HG03045 (cell line): ENCODE data around the gene AOPEP.
A peak's percentile ranks its signal among the peaks of the same experiment; 100 is the strongest.

Experiments
- ATAC-seq: cut with Tn5 transposase; IDR thresholded peaks from one replicate; pipeline ENCODE4 v1.9.1; 2021; ENCODE audit warnings: mild to moderate bottlenecking, moderate library complexity; ENCODE audit not compliant: unreplicated experiment

The AOPEP gene

DNA sequence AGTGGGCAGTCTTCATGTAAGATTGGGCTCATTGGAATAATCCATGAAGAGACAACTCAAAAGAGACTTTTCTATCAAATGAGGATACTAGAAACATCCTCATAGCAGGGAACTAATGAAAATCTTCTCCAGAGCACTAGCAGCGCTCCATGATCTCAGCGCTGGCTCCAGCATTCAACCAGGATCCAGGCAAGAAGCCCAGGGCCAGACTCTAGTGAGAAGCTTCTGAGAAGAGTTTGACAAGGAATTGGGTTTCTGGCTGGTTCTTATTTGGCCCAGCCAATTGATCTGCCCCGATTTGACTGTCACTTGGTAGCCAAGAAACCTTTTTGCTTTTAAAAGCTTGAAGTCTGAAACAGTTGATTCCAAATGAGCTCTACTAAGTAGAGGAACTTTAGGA, 60.1 kb downstream of the AOPEP start:
- no peak for ATAC-seq

DNA sequence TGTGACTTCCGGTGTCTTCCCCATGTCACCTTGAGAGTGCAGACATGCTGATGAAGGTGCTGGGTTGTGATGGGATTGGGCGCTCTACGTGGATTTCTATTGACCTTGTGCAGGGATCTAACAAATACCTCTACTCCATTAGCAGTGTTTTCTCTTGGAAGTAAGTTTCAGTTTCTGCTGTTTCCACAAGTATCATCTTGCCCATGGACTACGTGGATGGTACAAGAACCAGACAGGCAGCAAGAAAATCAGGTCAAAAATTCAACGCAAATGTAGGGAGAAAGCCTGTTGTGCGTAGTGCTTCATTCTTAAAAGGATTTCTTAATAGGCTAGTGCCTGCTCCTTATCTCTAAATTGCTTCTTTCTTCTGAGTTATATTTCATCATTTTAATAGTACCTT, 60.8 kb downstream of the AOPEP start:
- no peak for ATAC-seq

DNA sequence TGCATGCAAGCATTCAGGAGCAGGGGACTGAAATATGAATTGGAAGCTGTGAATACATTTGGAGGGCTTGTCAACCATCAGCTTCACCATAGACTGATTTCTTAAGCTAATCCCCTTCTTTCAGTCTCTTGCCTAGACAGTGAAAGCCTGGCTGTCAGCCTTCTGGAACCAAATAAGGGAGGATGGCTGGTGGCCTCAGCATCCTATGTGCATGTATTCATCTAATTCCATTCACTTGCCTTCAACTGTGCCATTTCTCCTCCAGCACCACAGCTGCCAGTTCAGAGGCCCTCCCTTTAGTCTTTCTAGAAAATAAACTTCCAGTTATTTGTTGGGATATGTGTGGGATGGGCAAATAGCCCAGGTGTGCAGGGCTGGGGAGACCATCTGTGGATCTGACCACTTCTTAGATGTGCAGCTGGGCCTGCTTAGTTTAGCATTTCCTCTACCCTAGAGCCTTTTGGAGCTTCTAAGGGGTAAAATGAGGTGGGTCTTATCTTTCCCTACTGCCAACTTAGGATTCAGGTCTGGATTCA, 62.1 kb downstream of the AOPEP start:
- no peak for ATAC-seq

DNA sequence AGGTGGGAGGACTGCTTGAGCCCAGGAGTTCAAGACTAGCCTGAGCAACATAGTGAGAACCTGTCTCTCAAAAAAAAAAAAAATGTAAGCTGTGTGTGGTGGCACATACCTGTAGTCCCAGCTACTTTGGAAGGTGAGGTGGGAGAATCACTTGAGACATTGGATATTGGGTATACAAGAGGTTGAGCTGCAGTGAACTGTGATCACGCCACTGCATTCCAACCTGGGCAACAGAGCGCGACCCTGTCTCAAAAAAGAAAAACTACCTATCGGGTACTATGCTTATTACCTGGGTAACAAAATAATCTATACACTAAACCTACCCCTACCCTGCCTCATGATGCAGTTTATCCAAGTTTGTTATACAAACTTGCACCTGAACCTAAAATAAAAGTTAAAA, 64.9 kb downstream of the AOPEP start:
- ATAC-seq: no peak

DNA sequence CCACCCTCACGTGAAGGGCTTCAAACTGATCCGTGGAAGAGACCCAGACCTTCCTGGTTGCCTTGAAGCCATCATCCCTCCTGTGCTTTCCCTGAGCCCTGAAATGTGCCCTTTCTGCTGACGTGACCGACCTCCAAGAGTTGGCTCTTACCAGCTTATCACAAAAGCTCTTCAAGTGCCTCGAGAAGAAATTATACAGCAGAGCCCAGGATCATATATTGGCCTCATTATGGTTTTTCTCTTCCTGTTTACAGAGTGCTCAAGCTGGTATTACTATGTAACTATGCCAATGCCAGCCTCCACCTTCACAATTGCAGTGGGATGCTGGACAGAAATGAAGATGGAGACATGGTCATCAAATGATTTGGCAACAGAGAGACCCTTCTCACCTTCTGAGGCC, 66.0 kb downstream of the AOPEP start:
- ATAC-seq: no peak

DNA sequence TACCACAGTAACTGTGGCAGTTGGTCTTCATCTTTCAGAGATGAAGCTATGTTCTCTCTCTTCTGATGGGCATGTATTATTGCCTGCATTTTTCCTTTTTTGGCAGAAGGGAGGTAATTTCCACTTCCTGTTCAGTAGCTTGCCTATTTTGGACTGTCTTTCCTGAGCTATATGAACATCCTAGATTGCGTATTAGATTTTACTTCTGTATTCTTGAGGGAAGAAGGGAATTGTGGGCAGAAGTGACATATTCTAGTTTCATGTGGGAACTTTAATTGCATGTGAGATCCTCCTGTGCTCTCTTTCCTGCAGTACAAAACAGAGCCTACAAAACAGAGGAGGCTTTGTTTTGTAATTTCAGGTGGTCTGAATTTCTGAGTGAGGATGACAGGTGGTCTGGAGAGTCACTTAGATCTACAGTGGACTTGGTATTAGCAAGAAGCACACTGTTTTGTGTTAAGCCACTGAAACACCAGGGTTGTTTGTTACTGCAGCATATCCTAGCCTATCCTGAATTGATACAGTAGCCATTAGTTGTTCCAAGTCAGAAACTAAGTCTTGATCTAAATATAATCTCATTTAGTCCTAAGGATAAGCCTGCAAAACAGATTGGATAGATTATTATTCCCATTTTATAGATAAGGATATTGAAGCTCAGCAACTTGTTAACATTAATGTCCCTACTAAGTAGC, 68.1 kb downstream of the AOPEP start:
- no peak for ATAC-seq

DNA sequence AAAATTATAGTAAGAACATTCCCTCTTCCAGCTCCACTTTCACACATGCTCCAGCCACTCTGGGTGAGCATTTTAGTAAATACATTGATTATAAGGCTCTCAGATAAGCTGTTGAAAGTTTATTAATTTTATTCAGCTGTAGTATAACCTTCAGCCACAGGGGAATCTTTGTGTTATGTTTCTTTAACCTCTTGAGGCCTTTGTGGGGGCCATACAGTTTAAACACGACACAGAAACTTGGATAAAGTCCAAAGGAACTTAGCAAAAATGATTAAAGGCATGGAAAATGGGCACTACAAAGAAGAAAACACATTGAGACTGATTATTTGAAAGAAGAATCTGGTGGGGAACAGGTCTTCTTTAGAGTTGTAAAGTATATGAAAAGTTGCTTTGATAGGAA, 70.2 kb downstream of the AOPEP start:
- no peak for ATAC-seq

DNA sequence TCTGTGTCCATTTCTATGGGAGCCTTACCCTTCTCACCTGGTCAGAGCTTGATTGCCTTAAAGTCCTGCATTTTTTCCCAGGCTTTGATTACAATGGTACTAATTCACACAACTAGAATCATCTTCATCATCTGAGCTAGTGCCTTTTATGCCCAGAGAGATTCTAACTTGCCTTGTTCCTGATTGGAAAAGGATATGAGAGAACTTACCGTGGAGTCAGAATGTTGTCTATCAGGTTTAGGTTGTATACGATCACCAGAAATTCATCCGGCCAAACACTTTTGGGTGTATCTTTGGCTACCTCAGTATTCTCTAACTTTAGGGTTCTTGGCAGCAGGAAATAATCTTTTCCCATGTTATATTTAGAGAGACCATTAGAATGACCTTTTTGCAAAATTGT, 71.7 kb downstream of the AOPEP start:
- no peak for ATAC-seq

DNA sequence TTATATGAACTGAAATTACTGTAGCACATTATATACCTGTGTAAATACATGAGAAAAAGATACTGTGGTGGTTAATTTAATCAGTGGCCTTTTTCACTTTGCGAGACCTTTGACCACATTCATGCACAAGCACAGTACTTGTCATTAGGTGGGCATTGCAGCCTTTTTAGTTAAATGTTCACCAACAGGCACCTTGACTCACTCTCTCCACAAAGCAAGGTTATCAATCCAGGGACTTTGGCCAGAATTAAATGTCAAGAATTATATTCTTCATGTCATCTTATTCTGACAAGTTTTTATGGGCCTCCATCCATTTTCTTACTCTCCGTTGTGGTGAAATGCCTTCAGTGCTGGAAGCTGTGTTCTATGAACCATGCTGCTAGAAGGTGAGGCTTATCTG, 72.2 kb downstream of the AOPEP start:
- no peak for ATAC-seq

DNA sequence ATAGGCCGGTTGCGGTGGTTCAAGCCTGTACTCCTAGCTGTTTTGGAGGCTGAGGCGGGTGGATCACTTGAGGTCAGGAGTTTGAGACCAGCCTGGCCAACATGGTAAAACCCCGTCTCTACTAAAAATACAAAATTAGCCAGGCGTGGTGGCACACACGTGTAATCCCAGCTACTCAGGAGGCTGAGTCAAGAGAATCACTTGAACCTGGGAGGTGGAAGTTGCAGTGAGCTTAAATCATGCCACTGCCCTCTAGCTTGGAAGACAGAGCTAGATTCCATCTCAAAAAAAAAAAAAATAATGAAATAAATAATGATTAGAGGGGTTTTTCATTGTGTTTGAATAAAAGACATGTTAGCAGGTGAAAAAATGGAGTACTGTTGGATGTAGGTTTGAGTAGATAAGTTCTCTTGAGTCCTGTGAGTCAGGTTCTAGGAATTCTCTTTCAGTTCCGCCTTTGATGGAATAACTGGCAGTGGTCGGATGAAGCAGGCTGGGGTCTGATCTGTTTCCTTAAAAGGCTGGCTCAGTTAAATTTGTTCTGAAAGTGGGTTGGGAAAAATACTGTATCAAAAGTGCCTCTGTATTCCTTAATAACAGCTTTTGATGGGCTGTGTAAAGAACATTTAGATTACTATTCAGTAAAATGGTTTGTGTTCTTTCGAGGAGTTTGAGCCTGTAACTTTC, 73.2 kb downstream of the AOPEP start:
- ATAC-seq: no peak

DNA sequence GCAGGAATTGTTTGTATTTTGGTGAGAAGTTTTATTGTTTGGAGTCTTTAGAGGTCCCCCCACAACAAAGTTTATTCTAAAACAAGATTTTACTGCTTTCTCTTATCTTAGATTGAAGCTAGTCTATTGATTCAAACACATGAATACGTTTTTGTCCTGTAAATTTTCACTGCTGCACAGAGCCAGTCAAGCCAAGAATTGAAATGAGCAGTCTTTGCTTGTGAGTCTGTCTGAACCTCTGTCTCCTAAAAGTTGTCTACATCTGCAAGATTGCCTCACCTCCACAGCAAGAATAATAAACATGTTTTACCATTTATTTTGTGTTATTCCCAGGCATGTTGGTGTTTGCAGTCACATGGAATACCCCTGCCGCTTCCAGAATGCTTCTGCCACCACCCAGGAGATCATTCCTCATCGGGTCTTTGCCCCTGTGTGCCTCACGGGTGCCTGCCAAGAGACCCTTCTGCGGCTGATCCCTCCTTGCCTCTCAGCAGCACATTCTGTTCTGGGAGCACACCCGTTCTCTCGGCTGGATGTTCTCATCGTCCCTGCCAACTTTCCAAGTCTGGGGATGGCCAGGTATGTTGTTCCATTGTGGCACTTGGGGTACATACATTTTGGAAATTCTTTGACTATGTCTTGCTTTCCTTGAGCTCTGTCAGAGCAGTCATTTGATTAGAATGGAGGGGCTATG, 74.1 kb downstream of the AOPEP start:
- ATAC-seq: no peak

DNA sequence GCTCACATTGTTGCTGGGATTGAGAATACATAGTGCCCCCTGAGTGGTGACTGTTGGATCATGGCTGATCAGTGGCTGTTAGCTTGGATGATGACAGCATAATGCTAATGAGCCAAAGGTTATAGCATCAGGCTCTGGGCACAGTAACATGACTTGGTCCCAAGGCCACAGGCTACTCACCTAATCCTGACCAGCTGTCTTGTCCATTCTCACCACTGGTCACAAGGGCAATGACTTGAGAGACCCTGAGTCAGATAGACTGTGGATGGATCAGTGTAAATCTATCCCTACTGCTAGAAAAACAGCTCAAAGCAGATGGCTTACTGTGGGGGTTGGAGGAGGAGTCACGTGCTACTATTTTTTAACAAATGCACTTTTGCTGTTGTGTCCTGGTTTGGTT, 74.7 kb downstream of the AOPEP start:
- ATAC-seq: no peak

DNA sequence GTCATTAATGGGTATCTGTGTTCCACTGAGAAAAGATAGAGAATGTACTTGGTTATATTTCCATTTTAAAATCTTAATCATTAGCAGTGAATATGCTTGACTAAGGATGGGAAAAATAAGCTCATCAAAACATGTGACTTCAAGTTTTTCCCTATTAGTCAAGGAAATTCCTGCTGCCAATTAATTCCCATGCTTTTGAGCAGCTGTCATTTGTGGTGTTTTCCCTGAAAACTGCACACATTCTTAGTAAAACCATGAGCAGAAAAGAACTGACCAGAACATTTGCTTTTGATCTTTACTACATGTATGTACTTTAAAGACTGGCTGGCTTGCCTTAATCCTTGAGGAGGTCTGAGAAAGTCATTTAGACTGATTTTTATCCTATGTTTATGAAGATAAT, 75.2 kb downstream of the AOPEP start:
- no peak for ATAC-seq

DNA sequence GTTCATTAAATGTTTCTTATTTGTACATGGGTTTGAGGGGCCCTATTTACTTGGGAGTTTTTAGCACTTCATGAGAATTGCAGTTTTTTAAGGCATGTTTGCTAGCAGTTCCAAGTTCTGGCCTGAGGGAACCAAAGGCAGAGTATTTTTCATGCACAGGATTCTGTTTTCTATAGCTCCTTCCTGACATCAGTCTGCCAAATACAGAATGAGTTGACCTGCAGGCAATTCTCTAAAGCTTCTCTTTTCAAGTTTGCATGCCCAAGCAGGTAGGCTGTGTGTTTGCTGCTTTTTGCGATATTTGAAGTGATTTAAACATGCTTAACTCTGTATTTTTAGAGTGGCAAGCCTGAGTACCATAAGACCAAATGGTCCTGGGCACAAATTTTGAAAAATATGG, 75.8 kb downstream of the AOPEP start:
- no peak for ATAC-seq

DNA sequence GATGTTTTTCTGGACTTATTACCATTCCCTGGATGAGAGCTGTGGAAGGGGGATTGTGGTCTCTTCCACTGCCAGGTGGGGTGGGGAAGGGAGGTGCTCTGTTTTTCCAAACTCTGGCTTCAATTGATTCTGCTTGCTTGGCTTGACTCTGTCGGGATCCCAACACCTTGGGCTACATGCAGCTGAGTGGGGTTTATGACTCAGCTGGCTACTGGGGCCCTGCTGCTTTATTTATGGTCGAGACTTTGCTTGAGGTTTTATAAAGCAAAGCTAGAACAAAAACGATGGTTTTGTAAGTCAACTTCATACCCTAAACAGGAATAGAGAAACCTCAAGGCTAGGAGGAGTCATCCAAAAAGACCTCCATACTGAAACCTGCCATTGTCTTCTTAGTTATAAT, 76.3 kb downstream of the AOPEP start:
- ATAC-seq: peak; percentile 51

DNA sequence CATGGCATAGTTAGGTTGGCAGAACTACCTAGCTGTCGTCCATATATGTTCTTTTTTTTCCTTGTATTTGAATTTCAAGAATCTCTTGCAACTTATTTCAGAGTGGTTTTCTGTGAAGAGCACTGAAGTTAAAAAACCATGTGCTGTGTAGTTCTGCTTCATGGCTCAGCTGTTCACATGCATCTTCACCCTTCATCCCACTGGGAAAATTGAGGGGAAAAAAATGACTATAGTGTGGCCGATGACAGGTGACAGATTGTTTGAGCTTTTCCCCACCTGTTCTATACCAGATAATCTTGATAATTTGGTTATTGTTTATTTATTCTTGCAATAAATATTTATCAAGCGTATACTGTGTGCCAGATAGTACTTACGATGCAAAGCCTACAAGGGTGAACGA, 77.8 kb downstream of the AOPEP start:
- ATAC-seq: no peak

DNA sequence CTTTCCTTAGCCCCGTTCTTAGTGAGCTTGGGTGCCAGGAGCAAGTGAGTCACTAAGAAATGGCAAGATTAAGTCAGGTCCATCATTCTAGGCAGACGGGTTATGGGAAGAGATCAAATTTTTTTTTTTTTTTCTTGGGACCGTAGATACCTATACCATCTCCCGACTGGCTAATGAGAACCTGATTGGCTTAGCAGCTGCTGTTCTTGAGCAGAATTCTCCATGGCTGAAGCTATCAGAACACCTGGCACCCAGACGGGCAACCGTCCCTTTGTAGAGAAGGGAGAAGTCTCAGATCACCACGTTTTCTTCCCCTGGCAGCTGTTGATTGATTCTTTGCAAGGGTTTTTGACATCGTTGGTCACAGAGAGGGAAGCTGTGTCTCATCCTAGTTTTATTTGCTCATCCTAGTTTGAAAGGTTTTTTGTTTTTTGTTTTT, 78.6 kb downstream of the AOPEP start:
- no peak for ATAC-seq

DNA sequence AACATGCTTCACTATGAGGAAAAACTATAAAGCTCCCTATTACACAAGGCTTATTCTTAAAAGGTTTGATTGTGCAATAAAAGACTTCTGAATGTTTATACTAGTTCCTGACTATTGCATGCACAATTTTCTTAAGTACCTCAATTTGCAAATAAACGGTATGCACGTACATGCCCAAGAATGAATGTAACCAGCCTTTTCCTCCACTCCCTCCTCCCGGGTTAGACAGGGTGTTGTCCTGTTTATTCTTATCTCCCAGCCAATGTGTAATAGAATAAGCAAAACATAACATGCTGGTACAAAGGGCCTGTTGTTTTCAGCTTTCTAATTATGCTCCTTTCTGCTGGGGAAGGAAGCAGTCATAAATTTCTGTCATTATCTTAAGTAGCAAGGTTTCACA, 79.1 kb downstream of the AOPEP start:
- no peak for ATAC-seq

DNA sequence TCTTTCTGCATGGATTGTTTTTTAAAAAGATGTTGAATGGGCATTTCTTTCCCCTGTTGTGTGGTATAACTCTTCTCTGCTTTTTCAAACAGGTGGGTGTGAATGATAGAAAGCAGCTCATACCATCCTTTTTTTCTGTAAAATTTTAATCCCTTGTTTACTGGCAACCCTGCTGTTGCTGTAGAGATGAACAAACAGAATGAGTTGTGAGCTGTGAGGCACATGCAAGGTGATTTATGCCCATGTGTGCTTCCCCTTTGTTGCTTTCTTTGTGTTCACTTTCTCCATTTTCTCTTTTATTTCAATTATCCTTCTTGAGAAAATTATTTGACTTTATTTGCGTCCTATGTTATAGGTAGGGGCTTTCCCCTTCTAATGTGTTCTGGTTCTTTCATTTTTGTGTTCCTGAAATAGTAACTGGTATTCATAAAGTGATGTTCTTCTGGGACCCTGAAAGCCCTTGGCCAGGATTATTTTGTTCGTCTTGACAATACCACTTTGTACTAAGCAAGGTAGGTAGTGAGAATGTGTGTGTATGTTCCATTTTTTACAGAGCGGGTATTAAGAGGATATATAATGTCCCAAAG, 79.9 kb downstream of the AOPEP start:
- ATAC-seq: no peak

DNA sequence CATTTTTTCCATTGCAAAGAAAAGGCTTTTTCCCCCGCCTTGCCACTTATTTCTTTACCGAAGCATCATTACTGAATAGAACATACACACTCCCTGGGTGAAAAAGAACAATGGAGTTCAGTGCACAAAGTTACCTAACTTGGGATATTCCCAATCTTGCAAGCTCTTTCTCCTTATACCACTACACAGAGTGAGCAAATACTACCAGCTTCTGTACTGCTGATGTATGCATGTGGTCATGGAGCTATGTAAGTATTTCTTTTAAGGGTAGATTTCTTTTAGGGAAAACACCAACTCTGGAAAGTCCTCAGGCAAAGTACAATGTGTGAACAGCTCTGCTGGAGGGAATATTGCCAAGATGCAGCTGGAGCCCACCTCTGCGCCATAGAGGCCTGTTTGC, 81.1 kb downstream of the AOPEP start:
- ATAC-seq: no peak

DNA sequence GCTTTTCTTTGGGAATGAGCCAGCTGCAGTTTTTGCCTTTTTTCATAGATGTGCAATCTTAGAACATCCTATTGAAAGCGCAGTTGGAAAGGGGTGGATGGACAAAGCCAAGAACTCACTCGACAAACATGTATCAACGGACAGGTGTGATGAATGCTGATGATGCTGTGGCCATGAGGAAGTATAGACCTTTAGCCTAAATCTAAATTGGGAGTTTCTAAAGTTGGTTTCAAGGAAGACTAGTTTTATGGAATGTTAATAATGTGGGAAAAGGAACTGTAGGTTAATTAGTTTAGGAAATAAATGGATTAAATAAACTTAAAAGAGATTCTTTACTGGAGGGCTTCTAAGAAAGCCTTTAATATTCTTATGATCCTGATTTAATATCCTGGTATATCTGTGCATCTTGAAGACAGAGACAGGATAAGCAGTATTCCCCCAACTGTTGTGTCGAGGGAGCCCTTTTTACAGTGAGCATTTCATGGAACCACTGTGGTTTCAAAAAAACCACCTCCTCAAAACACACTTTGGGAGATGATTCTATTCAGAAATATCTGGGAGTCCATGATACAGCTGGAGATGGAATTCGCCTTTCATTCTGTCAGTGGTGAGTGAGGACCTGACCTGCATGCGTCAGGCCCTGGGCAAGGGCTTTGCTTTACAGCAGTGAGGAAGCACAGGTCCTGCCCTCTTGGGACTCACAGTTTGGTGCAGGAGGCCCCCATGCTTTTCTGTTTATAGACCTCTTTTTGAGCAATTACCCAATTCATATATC, 82.6 kb downstream of the AOPEP start:
- ATAC-seq: no peak
